Hepatic stellate cell (primary cell): ENCODE measurements around the gene ADGRF3.
"Not testable (repeated sequence)": the region's sequence is repeated elsewhere in the genome, so short reads cannot be mapped to it uniquely, and the experiment has no call there.

Source experiments
- DNase-seq: peaks from one replicate; pipeline ENCODE4 v3.0.0; 2011; ENCODE audit warnings: low spot score

ADGRF3 gene

GRCh38 chr2:26317377-26318105 is 29.0 kb downstream of the ADGRF3 start:
- DNase-seq: no peak

DNA sequence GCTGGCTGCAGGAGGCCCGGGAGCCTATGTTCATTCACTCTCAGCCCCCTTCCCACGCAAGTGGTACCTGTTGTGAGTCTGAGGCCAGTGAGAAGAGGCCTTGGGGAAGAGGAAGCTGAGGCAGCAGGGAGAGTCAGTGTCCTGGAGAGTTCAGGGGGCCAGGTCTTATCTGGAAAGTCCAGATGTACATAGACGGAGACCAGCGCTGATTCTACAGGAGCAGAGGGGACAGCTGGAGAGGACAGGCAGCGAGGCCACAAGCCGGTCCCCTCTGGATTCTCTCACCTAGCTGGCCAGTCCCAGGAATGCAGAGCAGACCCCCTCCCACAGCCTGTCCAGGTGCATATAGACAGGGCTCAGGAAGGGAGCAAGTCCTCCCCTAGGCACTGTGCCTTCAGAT is 29.7 kb downstream of the ADGRF3 start:
- no peak for DNase-seq

DNA sequence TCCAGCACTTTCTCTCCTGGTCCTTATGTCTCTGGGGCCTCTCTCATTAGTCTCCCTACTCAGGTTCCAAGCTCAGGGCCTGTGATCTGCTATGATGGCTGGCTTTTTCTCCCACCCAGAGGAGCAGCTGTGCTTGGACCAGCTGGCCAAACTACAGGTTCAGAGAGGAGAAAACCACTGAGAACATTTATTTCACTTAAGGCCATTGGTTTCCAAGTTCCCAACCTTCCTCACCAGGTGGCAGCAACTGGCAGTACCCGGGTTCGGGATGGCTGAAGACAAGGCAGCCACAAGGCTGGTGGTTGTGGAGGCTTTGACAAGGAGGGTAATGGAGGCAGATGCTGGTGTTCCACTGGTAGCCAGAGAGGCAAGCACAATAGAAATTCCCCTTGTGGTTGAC is 30.5 kb downstream of the ADGRF3 start:
- no peak for DNase-seq

- DNase-seq: no peak
These were observed 32.3 kb downstream of the ADGRF3 start for GRCh38 chr2:26314243-26314642.

DNA sequence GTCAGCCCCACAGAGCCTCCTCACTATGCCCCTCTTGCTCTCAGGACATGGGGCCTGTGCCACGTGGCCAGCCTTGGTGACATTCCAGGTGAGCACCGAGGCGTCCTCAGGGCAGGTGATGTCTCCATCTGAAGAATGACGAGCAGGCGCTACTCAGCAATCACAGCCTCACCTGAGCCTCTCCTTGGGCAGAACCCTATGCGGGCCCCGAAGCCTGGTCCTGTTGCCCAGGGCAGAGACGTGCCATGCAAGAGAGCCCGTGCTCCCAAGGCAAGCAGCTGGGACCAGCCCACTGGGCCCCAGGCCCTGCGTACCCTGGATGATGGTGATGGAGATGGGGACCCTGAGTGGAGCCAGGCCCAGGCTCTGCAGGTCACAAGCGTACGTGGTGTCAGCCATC is 33.1 kb downstream of the ADGRF3 start:
- no peak for DNase-seq

GRCh38 chr2:26312471-26312870 is 34.1 kb downstream of the ADGRF3 start:
- DNase-seq: no peak

DNA sequence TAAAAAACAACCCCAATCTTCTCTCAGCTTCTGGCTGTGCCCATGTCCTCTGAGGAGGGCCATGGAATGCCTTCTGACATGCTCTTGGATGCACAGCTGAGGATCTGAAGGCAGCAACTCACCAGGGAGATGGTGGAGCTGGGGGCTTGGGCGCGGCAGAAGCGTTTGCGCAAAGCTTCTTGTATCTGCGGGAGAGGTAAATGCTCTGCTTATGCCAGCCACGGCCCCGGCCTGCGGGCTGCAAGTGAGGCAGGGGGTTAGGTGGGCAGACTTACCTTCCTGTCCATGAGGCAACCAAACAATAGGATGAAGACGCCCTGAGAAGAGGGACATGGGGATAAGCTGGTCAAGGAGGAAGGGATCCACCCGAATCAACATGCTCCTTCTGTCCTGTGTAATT is 36.7 kb downstream of the ADGRF3 start:
- no peak for DNase-seq

- DNase-seq: no peak
These were observed 41.0 kb downstream of the ADGRF3 start for GRCh38 chr2:26305540-26305939.

- DNase-seq: not testable (repeated sequence)
These were observed 41.5 kb downstream of the ADGRF3 start for GRCh38 chr2:26305094-26305493.

- no peak for DNase-seq
These were observed 43.7 kb downstream of the ADGRF3 start for GRCh38 chr2:26302846-26303245.

DNA sequence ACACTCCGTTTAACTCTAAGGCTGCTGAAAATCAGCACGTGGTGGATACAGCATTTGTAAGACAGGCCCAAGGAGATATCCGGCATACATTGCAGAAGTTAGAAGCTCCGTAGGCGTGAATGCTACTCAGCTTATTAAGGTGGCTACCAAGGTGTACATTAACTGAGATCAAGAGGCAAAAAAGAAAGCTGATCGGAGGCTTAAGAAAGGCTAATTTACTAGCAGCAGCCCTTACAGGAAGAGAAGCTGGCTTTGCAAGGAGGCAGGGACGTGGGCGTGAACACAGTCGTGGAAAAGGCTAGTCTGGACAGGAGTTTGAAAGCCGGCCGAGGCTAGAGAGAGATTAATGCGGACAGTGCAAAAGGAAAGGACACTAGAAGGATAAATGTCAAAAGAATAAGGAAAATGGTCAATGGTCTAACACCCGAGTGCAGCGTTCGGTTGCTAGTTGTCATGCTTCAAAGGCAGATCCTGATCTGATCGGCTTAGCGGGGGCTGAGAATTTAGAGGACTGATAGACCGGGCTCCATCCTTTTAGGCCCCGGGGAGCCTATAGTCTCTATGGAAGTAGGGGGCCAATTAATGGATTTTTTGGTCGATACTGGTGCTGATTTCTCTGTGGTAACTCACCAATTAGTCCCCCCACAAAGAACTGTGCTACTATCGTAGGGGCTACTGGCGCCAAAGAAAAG is 46.2 kb downstream of the ADGRF3 start:
- no peak for DNase-seq

GRCh38 chr2:26299471-26300101 is 47.0 kb downstream of the ADGRF3 start:
- peak; percentile 47 for DNase-seq

DNA sequence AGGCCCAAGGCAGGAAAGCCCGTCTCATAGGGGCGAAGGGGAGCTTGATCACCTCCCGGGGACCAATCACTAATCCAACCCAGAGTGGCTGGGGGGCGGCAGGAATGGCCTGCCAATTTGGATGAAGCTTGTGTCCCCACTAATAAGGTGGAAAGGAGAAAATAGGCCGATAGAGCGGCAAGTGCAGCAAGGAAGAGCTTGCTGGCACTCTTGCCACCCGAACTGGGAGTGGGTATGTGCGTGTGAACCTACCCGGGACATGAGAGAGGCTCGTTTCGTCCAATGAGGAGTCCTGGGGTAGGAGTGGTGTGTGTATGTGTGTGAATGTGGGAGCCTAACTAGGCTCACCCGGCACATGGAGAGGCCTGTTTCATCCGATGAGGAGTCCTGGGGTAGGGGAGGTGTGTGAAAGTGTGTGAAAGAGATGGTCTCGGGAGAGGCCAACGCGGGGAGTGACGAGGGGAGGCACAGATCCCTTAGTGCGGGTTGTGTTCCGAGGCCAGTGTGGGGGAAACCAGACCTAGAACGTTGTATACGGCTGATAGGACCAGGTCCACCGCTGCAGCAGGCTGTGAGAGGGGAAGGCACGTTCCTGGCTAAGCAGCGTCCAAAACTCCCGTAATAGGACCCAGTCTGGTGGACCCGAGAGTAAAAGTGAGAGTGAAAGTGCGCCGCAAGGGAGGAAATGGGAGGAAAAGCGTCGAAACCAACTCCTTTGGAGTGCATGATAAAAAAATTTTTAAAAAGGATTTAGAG is 47.8 kb downstream of the ADGRF3 start:
- peak; percentile 60 for DNase-seq

- no peak for DNase-seq
These were observed 48.3 kb downstream of the ADGRF3 start for GRCh38 chr2:26298286-26298637.

- DNase-seq: no peak
These were observed 49.5 kb downstream of the ADGRF3 start for GRCh38 chr2:26297061-26297460.

DNA sequence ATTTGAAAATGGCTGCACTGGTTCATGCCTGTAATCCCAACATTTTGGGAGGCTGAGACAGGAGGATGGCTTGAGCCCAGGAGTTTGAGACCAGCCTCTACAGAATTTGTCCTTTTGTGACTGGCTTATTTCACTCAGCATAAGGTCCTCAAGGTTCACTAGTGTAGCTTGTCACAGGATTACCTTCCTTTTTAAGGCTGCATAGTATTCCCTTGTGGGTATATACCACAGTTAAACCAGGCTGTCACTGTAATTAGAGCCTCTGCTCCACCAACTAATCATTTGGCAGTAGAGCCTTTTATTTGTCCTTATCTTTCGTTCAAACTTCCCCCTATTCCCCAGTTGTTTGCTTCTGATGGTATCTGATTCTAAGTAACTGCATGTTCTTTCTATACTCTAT is 51.1 kb downstream of the ADGRF3 start:
- no peak for DNase-seq

DNA sequence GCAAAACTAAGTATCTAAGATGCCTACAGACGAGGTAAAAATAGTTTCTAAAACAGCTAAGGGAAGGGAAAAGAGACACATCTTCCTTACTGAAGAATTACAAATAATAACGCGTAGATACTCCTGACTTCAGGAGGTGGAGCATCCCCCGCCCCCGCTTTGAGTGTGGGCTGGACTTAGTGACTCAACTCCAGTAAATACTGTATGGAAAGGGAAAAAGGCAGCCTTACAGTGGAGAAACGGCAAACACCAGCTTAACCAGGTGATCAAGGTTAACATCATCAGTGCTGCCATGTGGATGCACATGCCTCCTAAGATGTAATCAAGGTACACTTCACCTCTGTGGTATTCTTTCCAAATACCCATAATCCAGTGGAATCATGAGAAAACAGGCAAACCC is 53.9 kb downstream of the ADGRF3 start:
- DNase-seq: peak; percentile 57

DNA sequence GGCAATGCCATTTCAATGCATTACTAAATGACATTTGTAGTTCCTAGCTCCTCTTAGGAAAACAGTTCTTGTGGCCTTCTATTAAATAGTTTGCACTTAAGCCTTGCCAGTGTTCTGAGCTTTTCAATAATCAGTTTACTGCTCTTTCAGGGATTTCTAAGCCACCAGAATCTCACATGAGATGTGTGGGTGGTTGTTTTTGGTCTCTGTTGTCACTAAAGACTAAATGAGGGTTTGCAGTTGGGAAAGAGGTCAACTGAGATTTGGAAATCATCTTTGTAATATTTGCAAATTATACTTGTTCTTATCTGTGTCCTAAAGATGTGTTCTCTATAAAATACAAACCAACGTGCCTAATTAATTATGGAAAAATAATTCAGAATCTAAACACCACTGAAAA is 56.6 kb downstream of the ADGRF3 start:
- no peak for DNase-seq

DNA sequence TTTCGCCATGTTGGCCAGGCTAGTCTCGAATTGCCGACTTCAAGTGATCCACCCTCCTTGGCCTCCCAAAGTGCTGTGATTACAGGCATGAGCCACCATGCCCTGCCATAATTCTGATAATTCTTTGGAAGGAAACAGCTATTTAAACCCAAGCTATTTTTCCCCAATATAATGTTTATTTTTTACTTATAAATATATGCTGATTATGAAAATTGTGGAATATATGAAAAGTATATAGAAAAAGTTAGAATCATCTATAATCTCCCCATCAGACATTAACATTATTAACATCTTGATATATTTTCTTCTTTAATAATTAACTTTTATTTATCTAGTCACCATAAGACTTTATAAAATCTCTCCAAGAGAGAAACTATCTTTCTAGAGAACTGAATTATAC is 60.7 kb downstream of the ADGRF3 start:
- DNase-seq: no peak

DNA sequence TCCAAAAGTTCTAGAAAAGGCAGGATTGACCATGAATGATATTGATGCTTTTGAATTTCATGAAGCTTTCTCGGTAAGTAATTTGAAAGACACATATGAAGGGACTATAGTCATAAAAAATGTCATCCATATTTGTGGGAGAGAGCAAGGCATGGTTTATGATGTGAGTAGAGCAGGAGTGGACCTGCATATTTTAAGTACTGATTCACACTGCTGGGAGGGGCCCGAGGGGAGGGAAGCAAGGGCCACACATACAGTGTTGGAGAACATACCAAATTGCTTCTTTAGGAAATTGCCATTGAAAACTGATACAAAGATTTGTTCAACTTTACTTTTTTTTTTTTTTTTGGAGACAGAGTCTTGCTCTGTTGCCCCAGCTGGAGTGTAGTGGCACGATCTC is 62.5 kb downstream of the ADGRF3 start:
- DNase-seq: peak; percentile 47

- no peak for DNase-seq
These were observed 63.0 kb downstream of the ADGRF3 start for GRCh38 chr2:26283606-26284005.

GRCh38 chr2:26281226-26281625 is 65.4 kb downstream of the ADGRF3 start:
- DNase-seq: no peak

DNA sequence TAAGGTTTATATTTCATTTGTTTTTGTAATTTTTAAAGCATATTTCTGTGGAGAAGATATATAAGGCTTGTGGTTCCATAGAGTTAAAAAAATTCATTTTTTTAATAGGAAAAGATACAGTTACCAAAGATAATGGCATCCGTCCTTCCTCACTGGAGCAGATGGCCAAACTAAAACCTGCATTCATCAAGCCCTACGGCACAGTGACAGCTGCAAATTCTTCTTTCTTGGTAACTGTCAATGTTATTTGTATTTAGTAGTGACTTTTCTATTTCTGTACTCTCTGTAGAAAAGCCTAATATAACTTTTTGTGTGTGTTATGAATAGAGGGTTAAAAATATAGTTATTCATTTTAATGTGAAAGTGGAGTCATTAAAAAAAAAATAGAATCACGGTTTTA is 66.7 kb downstream of the ADGRF3 start:
- no peak for DNase-seq
